ENCODE measurements around the gene NDUFB7. TPM values are rescaled to one million over a fixed set of nuclear protein-coding genes. Genes with fewer than 3 reads are reported as not detected.
"Not testable (repeated sequence)": the region's sequence is repeated elsewhere in the genome, so short reads cannot be mapped to it uniquely, and the experiment has no call there.

NDUFB7 gene
- total RNA-seq, 1 experiment from 2014 or later: 255 TPM

DNA sequence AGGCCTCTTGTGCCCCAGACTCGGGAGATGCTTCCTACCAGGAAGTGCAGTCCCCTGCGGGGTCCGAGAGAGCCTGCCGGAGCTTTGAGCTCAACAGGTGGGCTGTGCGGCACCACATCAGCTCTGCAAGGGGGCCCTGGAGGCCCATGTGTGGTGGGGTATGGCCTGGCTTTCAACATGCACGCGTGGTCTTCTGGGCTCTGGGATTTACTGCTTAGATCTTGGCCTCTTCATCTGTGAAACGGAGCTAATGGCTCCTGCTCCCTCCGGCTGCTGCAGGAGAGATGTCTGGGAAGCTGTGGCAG is 18.0 kb downstream of the NDUFB7 start:
- no peak for DNase-seq (ENCODE audit: low read depth)

DNA sequence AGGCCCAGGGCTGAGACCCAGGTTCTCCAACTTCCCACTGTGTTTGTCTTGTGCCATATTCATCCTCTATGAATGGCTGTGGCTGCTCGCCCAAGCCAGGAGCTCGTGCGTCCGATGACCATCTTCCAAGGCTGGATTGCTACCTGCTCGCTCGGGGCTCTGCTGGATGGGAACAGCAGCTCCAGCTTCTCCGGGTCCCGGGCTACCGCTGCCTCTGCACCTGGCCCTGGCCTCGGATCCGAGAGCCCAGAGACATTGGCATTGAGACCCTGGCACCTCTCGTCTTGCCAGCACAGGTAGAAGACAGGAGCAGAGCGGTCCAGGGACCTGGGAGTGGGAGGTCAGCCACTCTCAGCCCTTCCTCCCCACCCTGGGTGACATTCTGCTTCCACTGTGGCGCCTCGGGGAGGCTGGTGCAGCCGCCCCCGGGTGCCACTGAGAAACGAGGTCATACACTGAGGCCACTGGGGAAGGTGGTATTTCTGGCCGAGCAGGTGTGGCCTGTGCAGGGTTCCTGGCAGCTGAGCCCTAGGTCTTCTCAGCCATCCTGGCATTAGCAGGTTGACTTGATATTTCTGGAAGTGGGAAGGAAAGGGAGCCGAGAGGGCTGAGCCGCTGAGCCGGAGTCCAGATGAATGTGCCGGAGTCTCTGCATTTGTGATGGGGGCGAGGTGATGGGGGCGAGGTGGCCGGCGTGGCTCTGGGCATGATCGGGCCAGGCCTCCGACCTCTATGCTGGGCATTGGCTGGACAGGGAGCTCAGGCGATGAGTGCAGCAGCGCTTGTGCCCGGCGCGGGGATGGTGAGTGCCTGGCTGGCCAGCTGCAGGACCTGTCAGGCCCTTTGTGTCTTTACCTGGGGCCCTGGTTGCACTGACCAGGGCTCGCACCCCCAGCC is 18.6 kb downstream of the NDUFB7 start:
- DNase-seq (ENCODE audit: low read depth): no peak

DNA sequence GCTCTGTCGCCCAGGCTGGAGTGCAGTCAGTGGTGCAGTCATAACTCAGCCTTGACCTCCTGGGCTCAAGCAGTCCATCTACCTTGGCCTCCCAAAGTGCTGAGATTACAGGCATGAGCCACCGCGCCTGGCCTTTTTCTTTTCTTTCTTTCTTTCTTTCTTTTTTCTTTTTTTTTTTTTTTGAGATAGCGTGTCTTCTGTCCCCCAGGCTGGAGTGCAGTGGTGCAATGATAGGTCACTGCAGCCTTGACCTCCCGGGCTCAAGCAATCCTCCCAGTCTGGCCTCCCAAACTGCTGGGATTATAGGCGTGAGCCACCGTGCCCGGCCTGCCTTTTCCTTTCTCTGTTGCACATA is 19.9 kb downstream of the NDUFB7 start:
- not testable (repeated sequence) for DNase-seq (ENCODE audit: low read depth)

DNA sequence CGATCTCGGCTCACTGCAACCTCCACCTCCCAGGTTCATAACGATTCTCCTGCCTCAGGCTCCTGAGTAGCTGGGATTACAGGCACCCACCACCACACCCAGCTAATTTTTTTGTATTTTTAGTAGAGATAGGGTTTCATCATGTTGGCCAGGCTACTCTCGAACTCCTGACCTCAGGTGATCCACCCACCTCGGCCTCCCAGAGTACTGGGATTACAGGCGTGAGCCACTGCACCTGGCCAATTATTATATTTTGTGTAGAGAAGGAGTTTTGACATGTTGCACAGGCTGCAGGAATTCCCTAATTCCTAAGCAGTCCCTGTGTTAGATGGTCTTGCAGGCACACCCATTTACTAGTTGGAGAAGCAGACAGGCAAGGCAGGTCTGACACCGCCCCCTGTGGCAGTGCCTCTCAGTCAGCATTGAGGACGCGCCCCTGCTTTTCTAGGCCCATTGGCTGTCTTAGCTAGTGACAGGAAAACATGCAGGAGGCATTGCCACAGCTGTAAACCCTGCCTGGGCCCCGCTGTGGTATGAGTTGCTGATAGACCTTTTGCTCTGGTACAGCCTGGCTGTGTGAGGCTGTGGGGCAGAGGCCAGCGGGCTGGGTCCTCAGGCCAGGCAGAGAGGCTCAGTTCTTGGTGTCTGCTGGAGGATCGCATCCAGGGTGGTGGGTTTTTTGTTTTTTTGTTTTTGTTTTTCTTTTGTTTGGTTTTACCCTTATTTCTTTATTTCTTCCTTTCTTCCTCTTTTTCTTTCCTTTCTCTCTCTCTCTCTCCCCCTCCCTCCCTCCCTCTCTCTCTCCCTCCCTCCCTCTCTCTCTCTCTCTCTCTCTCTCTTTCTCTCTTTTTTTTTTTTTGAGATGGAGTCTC is 20.5 kb downstream of the NDUFB7 start:
- DNase-seq (ENCODE audit: low read depth): peak; percentile 70

DNA sequence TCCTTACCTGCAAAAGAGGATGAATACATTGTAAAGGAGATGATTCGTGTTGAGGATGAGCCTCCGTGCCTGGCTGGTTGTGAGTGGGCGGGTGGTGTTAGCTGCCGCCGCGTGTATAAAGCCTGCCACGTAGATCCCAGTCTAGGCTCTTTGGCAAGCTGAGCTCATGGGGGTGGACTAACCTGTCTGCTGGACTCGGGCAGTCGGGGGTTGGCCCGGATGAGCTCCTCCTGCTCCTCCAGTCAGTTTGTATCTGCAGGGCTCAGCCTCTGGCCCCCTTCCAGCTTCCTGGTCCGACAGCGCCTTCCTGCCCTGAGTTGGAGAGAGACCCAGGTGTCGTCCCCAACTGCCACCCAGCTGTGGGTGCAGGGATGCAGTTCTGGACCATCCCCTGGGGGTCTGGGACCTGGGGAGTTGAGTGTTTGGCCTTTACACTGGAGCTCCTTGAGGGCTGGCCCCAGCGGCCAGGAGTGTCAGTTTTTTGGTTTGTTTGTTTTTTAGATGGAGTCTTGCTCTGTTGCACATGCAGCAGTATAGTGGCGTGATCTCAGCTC is 21.6 kb downstream of the NDUFB7 start:
- no peak for DNase-seq (ENCODE audit: low read depth)

DNA sequence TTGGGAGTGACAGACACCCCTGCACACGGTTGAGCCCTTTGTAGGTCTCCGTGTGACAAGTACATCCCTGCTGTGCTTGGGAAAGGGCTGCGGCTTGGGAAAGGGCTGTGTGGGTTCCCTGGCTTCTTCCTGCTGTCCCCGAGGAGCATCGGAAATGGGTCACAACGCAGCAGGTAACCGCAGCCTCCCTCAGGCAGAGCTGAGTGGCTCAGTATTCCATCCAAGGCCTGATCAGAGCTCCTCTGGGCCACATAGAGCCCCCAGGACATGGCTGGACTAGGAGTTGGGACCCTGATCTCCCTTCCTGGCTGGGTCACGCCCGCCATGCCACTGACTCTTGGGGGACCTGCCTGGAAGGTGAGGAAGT is 26.2 kb downstream of the NDUFB7 start:
- DNase-seq (ENCODE audit: low read depth): no peak

DNA sequence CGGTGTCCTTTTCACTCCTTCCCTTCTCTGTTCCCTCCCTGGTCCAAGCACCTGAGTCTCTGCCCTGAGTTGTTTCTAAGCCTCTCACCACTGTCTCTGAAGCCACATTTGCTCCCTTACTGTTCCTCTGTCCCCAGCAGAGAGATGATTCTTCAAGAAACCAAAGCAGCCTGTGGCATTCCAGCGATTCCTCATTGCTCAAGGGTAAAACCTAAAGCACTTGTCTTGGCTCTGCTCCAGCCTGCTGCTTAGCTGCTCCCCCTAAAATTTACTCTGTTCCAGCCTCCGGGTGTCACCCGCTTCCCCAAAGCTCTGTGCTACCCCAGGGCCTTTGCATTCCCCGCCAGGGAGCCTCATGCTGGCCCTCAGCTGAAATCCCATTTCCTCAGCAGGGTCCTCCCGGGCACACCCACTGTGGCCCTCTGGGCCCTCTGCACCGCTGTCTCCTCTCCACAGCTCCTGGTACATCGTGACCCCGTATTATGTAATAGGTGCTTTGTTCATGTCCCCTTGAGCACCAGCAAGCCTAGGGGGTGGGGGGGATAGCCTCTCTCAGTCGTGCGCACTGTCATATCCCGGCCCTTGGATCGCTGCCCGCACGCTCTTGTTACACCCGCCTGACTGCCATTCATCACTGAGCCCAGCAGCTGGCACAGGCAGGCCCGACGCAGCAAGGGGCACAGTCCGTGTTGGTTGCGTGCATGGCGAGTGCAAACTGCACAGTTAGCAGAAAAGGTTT is 26.7 kb downstream of the NDUFB7 start:
- DNase-seq (ENCODE audit: low read depth): peak; percentile 95

DNA sequence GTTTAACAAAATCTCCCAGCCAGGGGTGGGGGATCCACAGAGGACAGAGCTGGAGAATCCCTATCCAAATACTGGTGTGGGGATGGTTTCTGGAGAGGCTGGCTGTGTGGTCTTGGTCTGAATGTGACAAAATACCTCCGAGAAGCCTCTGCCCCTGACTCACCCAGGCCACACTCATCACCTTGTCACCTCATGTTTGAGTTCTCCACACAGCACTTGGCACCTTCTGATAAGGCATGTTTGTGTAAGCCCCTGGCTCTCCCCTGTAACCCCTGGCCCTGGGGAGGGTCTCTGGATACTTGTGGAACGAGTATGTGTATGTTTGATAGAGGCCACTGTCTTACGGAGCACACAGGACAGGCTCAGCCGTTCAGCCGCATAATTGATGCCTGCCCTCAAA is 27.8 kb downstream of the NDUFB7 start:
- DNase-seq (ENCODE audit: low read depth): no peak

DNA sequence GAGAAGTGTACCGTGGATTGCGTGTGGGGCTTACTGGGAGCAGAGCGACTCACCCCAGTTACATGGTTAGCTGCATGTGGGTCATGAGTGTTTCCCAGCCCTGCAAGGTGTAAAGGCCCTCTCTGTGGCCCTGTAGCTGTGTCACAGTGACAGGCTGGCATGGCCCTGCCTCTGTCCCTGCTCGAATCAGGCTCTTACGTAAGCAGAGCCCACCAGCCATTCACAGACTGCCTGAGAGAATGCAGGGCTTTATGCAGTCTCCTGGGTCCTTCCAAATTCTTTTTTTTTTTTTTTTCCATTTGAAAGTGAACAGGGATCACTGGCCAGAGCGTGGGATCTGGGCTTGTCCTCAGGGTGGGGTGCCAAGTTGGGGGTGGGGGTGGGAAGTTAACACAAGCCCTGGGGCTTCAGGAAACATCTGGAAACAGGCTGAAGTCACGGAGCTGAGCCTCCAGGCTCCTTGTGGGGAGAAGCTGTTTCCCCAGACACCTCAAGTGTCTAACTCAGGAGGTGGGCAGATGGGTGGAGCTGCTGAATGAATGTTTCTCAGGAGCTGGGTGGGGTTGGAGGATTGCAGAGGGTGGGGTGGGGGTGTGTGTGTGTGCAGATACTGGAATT is 29.0 kb downstream of the NDUFB7 start:
- DNase-seq (ENCODE audit: low read depth): no peak

DNA sequence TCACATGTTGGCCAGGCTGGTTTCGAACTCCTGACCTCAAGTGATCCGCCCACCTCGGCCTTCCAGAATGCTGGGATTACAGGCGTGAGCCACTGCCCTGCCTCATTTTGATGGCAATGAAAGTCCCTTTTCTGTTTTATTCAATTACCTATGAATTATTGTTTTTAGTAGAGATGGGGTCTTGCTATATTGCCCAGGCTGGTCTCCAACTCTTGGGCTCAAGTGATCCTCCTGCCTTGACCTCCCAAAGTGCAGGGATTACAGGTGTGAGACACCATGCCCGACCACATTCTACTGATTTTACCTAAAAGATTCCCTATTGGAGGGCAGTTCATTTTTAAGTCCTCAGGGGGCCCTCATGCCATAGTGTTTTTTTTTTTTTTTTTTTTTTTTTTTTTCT is 29.9 kb downstream of the NDUFB7 start:
- not testable (repeated sequence) for DNase-seq (ENCODE audit: low read depth)

DNA sequence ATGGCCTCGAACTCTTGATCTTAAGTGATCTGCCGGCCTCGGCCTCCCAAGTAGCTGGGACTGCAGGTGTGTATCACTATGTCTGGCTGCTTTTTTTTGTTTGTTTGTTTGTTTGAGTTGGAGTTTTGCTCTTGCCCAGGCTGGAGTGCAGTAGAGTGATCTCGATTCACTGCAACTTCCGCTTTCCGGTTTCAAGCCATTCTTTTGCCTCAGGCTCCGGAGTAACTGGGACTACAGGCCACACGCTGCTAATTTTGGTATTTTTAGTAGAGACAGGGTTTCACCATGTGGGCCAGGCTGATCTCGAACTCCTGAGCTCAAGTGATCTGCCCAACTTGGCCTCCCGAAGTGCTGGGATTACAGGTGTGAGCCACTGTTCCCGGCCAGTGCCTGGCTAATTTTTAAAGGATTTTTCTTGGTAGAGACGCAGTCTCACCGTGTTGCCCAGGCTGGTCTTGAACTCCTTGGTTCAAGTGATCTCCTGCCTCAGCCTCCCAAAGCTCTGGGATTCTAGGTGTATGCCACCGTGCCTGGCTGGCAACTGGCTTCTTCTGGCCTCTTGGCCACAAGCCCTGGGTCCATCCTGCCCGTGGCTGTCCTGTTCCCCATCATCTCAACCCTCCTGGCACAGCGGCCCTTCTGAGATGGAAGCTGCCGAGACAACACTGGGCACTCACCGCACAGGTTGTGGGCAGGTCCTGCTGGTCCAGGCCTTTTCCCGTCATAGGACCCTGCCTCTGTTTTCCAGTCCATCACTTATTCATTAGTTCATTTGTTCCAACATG is 30.9 kb downstream of the NDUFB7 start:
- DNase-seq (ENCODE audit: low read depth): no peak

DNA sequence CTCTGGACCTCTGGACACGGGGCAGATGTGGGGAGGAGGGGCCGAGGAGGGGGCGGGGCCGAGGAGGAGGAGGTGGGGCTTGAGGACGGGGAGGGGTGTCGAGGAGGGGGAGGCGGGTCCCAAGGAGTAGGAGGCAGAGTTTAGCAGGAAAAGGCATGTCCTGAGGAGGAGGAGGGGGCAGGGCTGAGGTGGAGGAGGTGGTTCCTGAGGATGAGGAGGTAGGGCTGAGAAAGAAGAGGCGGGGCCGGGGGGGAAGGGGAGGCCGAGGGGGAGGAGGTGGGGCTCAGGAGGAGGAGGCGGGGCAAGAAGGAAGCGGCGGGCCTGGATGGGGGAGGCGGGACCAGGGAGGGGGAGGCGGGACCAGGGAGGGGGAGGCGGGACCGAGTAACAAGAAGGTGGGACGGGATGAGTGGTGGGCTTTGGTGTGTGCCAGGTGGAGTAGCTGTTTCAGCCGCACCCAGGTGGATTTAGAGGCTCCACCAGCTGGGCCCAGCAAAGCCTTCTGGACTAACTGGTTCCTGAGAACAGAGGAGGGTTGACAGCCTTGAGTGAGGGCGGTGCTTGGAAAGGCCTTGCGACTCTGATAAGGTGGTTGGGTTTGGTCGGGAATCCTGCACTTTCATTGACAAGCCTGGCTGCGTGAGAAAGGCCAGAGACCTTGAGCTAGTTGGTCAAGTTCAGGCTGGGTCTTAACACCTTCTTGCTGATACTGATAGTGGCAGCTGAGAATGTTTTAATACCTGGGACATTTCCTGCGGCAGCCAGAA is 34.8 kb downstream of the NDUFB7 start:
- DNase-seq (ENCODE audit: low read depth): peak; percentile 15

DNA sequence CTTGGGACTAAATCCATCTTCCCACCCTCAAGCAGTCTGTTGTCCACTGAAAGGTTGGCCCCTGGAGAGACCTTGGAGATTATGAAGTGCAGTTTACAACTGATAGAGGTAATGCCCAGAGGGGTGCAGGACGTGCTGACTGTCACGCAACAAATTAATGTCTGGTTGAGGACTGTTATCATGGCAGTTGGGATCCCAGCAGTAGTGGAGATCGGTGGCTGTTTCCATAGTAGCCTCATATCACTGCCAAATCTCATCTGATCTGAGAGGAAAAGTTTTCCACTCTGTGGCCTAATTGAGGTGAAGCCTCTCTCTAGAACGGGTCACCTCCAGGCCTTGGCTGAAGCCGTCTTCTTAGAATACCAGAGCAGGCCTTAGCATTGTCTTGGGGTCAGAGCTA is 38.4 kb downstream of the NDUFB7 start:
- no peak for DNase-seq (ENCODE audit: low read depth)

DNA sequence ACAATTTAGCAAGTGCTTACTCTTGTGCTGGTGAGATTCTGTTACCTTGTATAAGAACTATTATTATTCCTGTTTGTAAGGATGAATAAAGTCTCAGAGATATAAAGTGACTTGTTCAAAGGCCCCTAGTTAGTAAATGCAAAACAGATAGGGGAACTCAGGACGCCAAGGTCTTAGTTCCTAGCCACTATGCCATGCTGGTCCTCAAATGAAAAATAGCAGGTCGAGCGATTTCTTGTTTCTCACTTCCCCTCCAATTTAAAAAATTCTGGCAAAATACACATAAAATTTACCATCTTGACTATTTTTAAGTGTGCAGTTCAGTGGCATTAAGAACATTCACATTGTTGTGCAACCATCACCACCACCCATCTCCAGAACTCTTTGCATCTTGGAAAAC is 41.4 kb downstream of the NDUFB7 start:
- DNase-seq (ENCODE audit: low read depth): no peak

DNA sequence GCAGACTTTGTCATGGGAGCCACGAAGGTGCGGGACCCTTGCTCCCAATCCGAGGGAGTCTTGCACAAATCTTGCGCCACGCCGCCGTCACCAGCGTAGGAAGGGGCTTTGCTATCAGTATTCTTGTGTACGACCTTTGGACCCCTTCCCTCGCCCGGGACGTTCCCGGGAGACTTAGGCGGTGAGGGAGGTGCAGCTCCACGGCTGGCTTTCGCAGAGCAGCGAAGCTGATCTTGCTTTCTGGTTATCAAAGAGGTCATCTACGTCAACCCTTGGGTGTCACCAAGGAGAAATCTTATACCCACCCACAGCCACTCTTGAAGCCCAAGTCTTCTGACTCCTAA is 41.9 kb downstream of the NDUFB7 start:
- DNase-seq (ENCODE audit: low read depth): no peak

DNA sequence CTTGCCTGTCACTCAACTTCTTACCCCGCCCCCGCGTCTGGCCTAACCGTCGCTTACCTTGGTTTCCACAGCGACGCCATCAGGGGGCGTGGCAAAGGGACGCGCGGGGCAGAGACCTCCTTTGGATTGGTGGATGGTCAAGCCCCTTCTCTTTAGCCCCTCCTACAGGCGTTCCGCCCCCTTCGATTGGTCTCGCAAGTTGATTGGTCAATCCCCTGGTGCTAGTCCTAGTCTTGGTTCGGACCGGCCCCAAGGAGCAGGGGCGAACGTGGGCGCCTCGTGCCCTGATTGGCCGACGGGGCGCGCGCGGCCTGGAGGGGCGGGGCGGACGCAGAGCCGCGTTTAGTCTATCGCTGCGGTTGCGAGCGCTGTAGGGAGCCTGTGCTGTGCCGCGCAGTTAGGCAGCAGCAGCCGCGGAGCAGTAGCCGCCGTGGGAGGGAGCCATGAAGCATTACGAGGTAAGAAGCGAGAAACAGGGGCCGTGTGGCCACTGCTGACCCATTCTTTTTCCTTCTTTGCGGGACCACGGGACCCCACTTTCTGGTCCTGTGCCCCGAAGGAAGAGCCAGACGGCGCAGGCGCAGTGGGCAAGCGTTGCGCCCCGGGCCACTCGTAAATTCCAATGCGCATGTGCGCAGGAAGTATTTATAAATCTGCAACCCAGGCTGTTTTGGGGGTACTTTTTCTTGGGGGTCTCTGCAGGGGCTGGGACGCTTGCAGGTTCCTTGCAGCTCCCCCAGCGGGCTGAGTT is 42.4 kb downstream of the NDUFB7 start, which contains the start of gene TECR:
Gene TECR (plus strand): TSS at position 341 of the 751 bp plus-strand sequence. CDS start 103 bp downstream, at position 444.
- peak; percentile 100 for DNase-seq (ENCODE audit: low read depth)

DNA sequence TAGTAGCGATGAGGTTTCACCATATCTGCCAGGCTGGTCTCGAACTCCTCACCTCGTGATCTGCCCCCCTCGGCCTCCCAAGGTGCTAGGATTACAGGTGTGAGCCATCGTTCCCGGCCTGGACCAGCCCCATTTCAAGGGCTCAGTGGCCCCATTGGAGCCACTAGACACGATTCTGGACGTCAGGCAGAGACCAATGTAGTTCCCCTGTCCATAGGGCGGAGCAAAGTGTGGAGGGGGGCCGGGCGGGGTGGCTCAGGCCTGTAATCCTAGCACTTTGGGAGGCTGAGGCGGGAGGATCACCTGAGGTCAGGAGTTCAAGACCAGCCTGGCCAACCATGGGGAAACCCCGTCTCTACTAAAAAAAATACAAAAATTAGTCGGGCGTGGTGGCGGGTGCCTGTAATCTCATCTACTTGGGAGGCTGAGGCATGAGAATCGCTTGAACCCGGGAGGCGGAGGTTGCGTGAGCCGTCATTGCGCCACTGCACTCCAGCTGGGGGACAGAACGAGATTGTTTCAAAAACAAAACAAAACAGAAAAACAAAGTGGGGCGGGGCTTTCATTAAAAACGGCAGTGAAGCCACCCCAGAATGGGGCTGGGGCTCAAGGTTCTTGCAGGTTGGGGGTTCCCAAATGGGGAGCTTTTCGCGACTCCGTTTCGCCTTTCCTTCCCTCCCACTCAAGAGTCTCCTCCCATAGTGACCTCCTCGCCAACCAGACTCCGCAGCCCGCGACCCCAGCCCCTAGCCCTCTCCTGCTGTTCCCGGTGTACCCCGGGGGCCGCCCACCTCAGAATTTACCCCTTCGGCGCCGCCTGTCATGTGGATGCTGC is 43.2 kb downstream of the NDUFB7 start:
- DNase-seq (ENCODE audit: low read depth): no peak

DNA sequence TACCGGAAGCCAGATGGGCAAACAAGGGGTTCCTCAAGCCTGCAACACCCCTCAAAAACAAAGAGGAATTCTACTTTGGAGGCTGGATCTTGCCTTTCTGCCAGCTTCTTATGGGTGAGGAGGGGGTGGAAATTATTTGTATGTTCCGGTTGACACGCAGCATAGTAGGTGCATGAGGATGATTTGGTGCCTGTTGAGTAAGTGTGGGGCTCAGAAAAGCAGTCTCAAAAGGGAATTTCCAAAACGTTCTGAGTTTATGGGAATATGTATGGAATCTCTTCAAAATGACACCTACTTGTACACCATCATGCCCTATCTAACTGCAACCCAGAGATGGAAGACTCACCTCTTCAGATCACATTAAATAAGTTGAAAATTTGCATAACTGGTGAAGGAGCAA is 45.4 kb downstream of the NDUFB7 start:
- DNase-seq (ENCODE audit: low read depth): no peak

All from LHCN-M2 (cell line).